ENCODE measurements around the gene TUBB. TPM values are rescaled to one million over a fixed set of nuclear protein-coding genes. Genes with fewer than 3 reads are reported as not detected.

The TUBB gene
- total and polyA plus RNA-seq, 9 of the 15 experiments (the other 6 are each of a cell fraction or from before 2014, with no cell fraction given): 971 to 2,870 (median 1,478) TPM

- TF ChIP-seq ZNF24 (IDR thresholded peaks at IDR 0.05) (peak; percentile 63; the same call in 1 of the 2 replicates), KLF6 (CRISPR knock-in tag; IDR thresholded peaks at IDR 0.05; ENCODE audit: borderline replicate concordance) (no peak), JUND (IDR thresholded peaks at IDR 0.05; ENCODE audit: borderline replicate concordance, low read depth, low read length) (peak; percentile 66), JUND (tag; IDR thresholded peaks at IDR 0.05; ENCODE audit: borderline replicate concordance, low read depth, low read length) (no peak; the same call in 2 of the 3 replicates), FIP1L1 (IDR thresholded peaks at IDR 0.05; ENCODE audit: low read depth, low read length, poor library complexity, severe bottlenecking) (no peak), KDM5B (IDR thresholded peaks at IDR 0.05; ENCODE audit: insufficient replicate concordance, low read depth, low read length) (peak; percentile 25), HMGN3 (IDR thresholded peaks at IDR 0.05; ENCODE audit: borderline replicate concordance, extremely low read depth, insufficient read length, low read depth, low read length) (peak; percentile 43), ZNF263 (CRISPR knock-in tag; IDR thresholded peaks at IDR 0.05; ENCODE audit: borderline replicate concordance) (peak; percentile 72; the same call in 1 of the 2 replicates), ATF1 (CRISPR knock-in tag; IDR thresholded peaks at IDR 0.05) (no peak), ATF1 (tag; IDR thresholded peaks at IDR 0.05) (0 out of 2 replicates have a peak, but pooled peaks have one; percentile 12), HDAC2 (IDR thresholded peaks at IDR 0.05) (peak; percentile 26; the same call in 1 of the 2 replicates), CTCFL (IDR thresholded peaks at IDR 0.05; ENCODE audit: borderline replicate concordance, insufficient read depth, low read depth, low read length, poor library complexity, severe bottlenecking) (peak; percentile 84), HLTF (IDR thresholded peaks at IDR 0.05) (0 out of 2 replicates have a peak, but pooled peaks have one; percentile 52), TFAP4 (CRISPR knock-in tag; IDR thresholded peaks at IDR 0.05; ENCODE audit: borderline replicate concordance) (peak; percentile 73), CREB3 (tag; conservative IDR thresholded peaks at IDR 0.05; ENCODE audit: low read depth) (no peak), ZNF143 (CRISPR knock-in tag; IDR thresholded peaks at IDR 0.05) (peak; percentile 55; the same call in 1 of the 2 replicates), ZBTB7A (IDR thresholded peaks at IDR 0.05; ENCODE audit: borderline replicate concordance, control insufficient read depth, low read depth, low read length) (peak; percentile 92), HDAC1 (IDR thresholded peaks at IDR 0.05) (peak in 1 of 2 experiments; percentile 41; a peak in 1 of 4 replicates), ZNF583 (CRISPR knock-in tag; IDR thresholded peaks at IDR 0.05) (0 out of 2 replicates have a peak, but pooled peaks have one; percentile 47), THAP12 (CRISPR knock-in tag; IDR thresholded peaks at IDR 0.05) (peak; percentile 15; the same call in 1 of the 2 replicates), PCBP2 (IDR thresholded peaks at IDR 0.05; ENCODE audit: low read depth, low read length, poor library complexity, severe bottlenecking) (no peak)
Observed at GRCh38 chr6:30678964-30679726, 41.0 kb upstream of the TUBB start (continued).

All from K562 (cell line).